Heart right ventricle (tissue), 16 donors: ENCODE data around the gene SYNE3. TPM values are rescaled to one million over a fixed set of nuclear protein-coding genes. Genes with fewer than 3 reads are reported as not detected.

Experiments used
- ATAC-seq, 8 donors: fragments of 200-7000 bp; cut with Tn5 transposase; one replicate each; pipeline ENCODE4 v1.9.1; 2020; ENCODE audit warnings: mild to moderate bottlenecking in 8 of 8, moderate library complexity in 8 of 8, moderate number of reproducible peaks in 1 of 8
- DNase-seq, 2 donors: peaks; one replicate each; pipeline ENCODE4 v3.0.0-alpha.2; 2020
- H3K27ac ChIP-seq, 10 donors: fragments of 200-600 bp; sonication (generic) in 2 of 10; one replicate each; pipeline versions ENCODE4 v1.5.0 to v1.8.0; 2020 to 2022; ENCODE audit warnings: mild to moderate bottlenecking in 3 of 10
- H3K27me3 ChIP-seq, 7 donors: fragments of 200-600 bp; one replicate each; pipeline ENCODE4 v1.8.0; 2021 to 2022; ENCODE audit warnings: mild to moderate bottlenecking in 2 of 7
- H3K36me3 ChIP-seq, 9 donors: fragments of 200-600 bp; sonication (generic) in 1 of 9; one replicate each; pipeline versions ENCODE4 v1.5.0 to v1.8.0; 2020 to 2022; ENCODE audit warnings: mild to moderate bottlenecking in 2 of 9
- H3K4me1 ChIP-seq, 9 donors: fragments of 200-600 bp; sonication (generic) in 1 of 9; one replicate each; pipeline versions ENCODE4 v1.5.0 to v1.8.0; 2020 to 2022; ENCODE audit warnings: mild to moderate bottlenecking in 4 of 9
- H3K4me3 ChIP-seq, 10 donors: fragments of 200-600 bp; sonication (generic) in 2 of 10; one replicate each; pipeline versions ENCODE4 v1.5.0 to v1.8.0; 2020 to 2022; ENCODE audit warnings: mild to moderate bottlenecking in 7 of 10, moderate library complexity in 2 of 10
- H3K9me3 ChIP-seq, 11 donors: fragments of 200-600 bp in 10 of 11; sonication (generic) in 2 of 11; one replicate each; pipeline versions ENCODE4 v1.5.0 to v1.8.0; 2013 to 2022; ENCODE audit warnings: mild to moderate bottlenecking in 2 of 11, control low read depth in 1 of 11, moderate library complexity in 1 of 11
- WGBS, 2 donors: extraction: QIAGEN DNeasy Blood & Tissue Kit; methylation state at CpG; one replicate each; pipeline ENCODE4 v1.1.7; 2013; ENCODE audit warnings: inconsistent platforms in 1 of 2; 5-methylcytosine and 5-hydroxymethylcytosine counted together
- intact Hi-C, 10 donors: fragments of 100-400 bp; cut with DNase I; formaldehyde crosslinking; loops; one replicate each; pipeline versions ENCODE4 v1.11.1 to v1.14.2; 2022
- polyA plus RNA-seq, 2 donors: library from polyadenylated mRNA; stranded (reverse); fragments of 200-250 nt; gene quantifications; one replicate each; pipeline ENCODE4 v1.2.3, GENCODE V29; 2013
- total RNA-seq, 10 donors: library from RNA; stranded (reverse); fragmentation: NEBNext Ultra II Directional in 3 of 10; extraction: Animal tissue kit (Norgen Biotek cat#: 25700) in 3 of 10; gene quantifications; one replicate each; pipeline versions ENCODE4 v1.2.1 to v1.2.4, GENCODE V29; 2021 to 2023
- TF ChIP-seq, protein P1 (sequence below), 9 donors: fragments of 200-600 bp; sonication (generic) in 2 of 9; IDR thresholded peaks; one replicate each; pipeline versions ENCODE4 v1.5.0 to v1.8.0; 2021 to 2022; ENCODE audit warnings: antibody characterized with exemption in 9 of 9, mild to moderate bottlenecking in 5 of 9, moderate library complexity in 1 of 9
- donor health status: Arrhythmogenic right ventricular cardiomyopathy.
- donor health status: ischemic (EF 13 %, LVEDD 7.1; RV severe dilation, severe dysfunction).
- donor health status: healthy with polysubstance abuse.
- donor health status: DM: no; HTN: yes; CAD: no.
- donor health status: DM: no; HTN: no; CAD: no.
- donor health status: ischemic (EF 25% LVEDD 6.9; RV normal size, moderate dysfunction).
- donor health status: ischemic (EF 25% LVEDD 5.7; RV mildly dilated, moderate dysfunction).
- donor health status: healthy.
- donor health status: DM: yes; HTN: yes; CAD: no.
- donor health status: Ischemic cardiomyopathy.
- donor health status: ischemic (EF 35%, LVEDD 5.7; RV mildly dilated, moderate dysfunction).
- donor health status: nonischemic (EF 11% LVEDD 7.7; RV severe dilation, severe dysfunction).
- donor health status: DM: yes; HTN: yes; CAD: no.
- donor health status: PGD.
- donor health status: ischemic (EF 29% LVEDD 5.4; RV normal size, mild dysfunction).
- donor health status: nonischemic (EF 23%, LVEDD 6.1; RV moderate dilation, normal function).

Gene SYNE3
- total and polyA plus RNA-seq, 12 donors: 1.5 to 15.4 (median 8.8) TPM

DNA sequence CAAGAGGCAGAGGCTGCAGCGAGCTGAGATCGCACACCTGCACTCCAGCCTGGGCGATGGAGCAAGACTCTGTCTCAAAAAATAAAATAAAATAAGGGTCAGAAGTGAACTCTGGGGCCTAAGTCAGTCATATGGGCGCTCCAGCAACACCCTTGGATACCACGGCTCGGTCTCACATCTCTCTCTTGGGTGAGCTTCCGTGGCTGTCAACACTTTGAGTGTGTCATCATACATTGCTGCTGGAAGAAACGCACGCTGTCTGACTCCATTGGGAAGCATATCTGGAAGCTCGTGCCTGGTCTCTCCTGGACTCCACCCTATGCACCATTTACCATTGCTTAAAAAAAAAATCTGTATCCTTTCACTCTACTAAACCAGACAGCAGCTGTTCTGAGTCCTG lies 38.6 kb upstream of the SYNE3 start:
- intact Hi-C loops: no loop called here
- Histone ChIP-seq H3K4me1 (no peaks in the 10 kb centered on the region), H3K9me3 (no peaks in the 10 kb centered on the region), H3K27me3 (no peaks in the 10 kb centered on the region), H3K36me3 (no peaks in the 10 kb centered on the region), H3K27ac (no peak overlapping the region), H3K4me3 (no peak overlapping the region)
- DNase-seq: no peak
- 64 to 73% methylated on average over 10 of the region's 10 CpGs for WGBS, 2 donors
- TF ChIP-seq, protein P1, sequence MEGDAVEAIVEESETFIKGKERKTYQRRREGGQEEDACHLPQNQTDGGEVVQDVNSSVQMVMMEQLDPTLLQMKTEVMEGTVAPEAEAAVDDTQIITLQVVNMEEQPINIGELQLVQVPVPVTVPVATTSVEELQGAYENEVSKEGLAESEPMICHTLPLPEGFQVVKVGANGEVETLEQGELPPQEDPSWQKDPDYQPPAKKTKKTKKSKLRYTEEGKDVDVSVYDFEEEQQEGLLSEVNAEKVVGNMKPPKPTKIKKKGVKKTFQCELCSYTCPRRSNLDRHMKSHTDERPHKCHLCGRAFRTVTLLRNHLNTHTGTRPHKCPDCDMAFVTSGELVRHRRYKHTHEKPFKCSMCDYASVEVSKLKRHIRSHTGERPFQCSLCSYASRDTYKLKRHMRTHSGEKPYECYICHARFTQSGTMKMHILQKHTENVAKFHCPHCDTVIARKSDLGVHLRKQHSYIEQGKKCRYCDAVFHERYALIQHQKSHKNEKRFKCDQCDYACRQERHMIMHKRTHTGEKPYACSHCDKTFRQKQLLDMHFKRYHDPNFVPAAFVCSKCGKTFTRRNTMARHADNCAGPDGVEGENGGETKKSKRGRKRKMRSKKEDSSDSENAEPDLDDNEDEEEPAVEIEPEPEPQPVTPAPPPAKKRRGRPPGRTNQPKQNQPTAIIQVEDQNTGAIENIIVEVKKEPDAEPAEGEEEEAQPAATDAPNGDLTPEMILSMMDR (IDR thresholded peaks at IDR 0.05): no peak
- peak in 6 of 8 donors; percentile 28 to 93 (median 70) for ATAC-seq

DNA sequence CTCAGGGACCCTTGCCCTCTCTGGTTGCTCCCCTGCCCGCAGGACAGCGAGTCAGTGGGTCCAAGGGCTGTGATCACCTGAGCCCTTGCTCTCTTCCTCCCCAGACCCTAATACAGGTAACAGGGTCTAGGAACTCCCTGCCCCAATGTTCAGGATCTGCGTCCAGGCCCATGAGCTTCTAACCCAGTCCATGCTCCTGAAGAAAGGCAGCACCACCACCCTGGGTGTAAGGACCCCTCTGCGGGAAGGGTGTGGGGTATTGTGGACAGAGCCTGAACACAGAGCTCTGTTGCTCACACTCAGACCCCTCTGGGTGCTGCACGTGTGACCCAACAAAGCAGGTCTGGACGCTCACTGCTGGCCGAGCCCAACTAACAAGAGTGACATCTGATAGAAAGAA lies 36.7 kb upstream of the SYNE3 start:
- Histone ChIP-seq H3K4me1 (peaks cover 0 to 10% (median 6%) of the 10 kb centered on the region in 9 donors), H3K27me3 (no peaks in the 10 kb centered on the region), H3K9me3 (no peaks in the 10 kb centered on the region), H3K36me3 (no peaks in the 10 kb centered on the region), H3K27ac (no peak overlapping the region), H3K4me3 (no peak overlapping the region)
- ATAC-seq: no peak
- WGBS, 2 donors: 88 to 90% methylated on average over 7 of the region's 7 CpGs
- no peak for DNase-seq
- intact Hi-C loops: no loop called here
- TF ChIP-seq, protein P1 (IDR thresholded peaks at IDR 0.05): no peak

DNA sequence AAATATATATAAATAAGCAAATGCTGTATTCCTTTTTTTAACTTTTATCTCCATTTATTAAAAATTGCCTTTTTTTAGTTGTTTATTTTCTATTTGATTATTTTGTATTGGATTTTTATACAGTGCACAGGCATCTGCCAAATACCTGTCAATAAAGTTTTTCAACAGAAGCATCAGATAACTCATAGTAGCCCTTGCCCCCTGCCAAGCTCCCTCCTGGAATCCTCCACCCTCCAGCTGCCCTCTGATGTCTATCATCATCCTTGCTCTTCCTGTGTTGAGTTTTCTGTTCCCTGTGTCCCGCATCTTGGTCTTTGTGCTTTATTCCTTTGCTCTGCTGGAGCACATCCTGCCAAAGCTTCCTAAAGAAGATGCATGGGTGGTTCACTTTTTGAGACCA lies 35.0 kb upstream of the SYNE3 start:
- DNase-seq: no peak
- no peaks in the 10 kb centered on the region for H3K27me3 ChIP-seq
- TF ChIP-seq, protein P1 (IDR thresholded peaks at IDR 0.05): no peak
- peaks cover 0 to 9% (median 0%) of the 10 kb centered on the region in 9 donors for H3K36me3 ChIP-seq
- peaks cover 0 to 18% (median 13%) of the 10 kb centered on the region in 9 donors for H3K4me1 ChIP-seq
- no peak overlapping the region for H3K27ac ChIP-seq
- H3K4me3 ChIP-seq: no peak overlapping the region
- intact Hi-C loops: no loop called here
- WGBS, 2 donors: 94 to 97% methylated on average over 1 of the region's 1 CpG
- H3K9me3 ChIP-seq: no peaks in the 10 kb centered on the region
- no peak for ATAC-seq

DNA sequence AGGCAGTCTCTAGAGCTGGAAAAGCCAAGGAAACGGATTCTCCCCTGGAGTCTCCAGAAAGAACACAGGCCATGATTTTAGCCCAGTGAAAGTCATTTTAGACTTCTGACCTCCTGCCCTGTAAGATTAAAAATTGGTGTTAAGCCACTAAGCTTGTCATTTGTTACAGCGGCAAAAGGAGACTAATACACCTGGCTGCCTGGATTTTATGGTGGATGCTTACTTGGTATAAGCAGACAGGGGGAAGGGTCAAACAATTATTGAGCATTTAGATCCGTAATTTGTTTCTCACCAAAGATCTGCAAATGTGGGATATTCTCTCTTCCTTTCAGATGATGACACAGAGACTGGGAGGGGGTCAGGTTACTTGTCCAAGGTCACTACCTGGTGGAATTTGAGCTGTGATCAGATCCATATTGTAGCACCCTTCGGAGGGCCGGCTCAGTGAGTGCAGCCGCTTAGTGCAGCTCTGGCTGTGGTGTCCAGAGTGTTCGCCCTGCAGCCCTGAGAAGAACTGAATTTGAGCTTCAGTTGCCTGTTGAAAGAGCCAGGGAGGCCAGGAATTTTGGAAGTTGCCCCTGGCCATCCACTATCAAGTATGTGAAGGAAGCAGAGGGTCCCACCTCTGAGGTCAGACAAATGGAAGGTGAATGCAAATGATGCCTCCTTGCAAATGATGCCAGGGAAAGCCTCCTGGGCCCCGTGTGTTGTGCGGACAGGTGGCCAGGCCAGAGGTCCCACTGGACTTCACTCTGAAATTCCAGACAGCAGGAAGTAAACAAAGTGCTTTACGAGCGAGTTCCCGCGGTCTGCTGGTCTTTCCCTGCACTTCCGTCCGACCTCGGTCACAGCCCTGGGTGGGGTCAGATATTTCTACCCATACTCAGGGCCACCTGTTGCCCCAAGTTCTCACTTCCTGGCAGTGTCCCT lies 33.5 kb upstream of the SYNE3 start:
- ATAC-seq: no peak
- no peak for DNase-seq
- H3K4me1 ChIP-seq: peaks cover 0 to 33% (median 18%) of the 10 kb centered on the region in 9 donors
- TF ChIP-seq, protein P1 (IDR thresholded peaks at IDR 0.05): no peak
- no peak overlapping the region for H3K4me3 ChIP-seq
- H3K36me3 ChIP-seq: peaks cover 0 to 21% (median 0%) of the 10 kb centered on the region in 9 donors
- no peaks in the 10 kb centered on the region for H3K9me3 ChIP-seq
- no peaks in the 10 kb centered on the region for H3K27me3 ChIP-seq
- WGBS, 2 donors: 85 to 92% methylated on average over 16 of the region's 16 CpGs
- H3K27ac ChIP-seq: no peak overlapping the region
- intact Hi-C loops: no loop called here
